ENCODE measurements around the gene BACH2.

Gene BACH2

GRCh38 chr6:89942601-89943000 lies 354.0 kb downstream of the BACH2 start:
- TF ChIP-seq, protein P1, sequence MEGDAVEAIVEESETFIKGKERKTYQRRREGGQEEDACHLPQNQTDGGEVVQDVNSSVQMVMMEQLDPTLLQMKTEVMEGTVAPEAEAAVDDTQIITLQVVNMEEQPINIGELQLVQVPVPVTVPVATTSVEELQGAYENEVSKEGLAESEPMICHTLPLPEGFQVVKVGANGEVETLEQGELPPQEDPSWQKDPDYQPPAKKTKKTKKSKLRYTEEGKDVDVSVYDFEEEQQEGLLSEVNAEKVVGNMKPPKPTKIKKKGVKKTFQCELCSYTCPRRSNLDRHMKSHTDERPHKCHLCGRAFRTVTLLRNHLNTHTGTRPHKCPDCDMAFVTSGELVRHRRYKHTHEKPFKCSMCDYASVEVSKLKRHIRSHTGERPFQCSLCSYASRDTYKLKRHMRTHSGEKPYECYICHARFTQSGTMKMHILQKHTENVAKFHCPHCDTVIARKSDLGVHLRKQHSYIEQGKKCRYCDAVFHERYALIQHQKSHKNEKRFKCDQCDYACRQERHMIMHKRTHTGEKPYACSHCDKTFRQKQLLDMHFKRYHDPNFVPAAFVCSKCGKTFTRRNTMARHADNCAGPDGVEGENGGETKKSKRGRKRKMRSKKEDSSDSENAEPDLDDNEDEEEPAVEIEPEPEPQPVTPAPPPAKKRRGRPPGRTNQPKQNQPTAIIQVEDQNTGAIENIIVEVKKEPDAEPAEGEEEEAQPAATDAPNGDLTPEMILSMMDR (IDR thresholded peaks at IDR 0.05; ENCODE audit: control insufficient read depth, insufficient read depth, low read depth, low read length, missing control alignments), result no peak
- no peak overlapping the region for H3K4me3 ChIP-seq (ENCODE audit: control insufficient read depth, low read depth, low read length)
- DNase-seq (ENCODE audit: low read depth), result no peak

DNA sequence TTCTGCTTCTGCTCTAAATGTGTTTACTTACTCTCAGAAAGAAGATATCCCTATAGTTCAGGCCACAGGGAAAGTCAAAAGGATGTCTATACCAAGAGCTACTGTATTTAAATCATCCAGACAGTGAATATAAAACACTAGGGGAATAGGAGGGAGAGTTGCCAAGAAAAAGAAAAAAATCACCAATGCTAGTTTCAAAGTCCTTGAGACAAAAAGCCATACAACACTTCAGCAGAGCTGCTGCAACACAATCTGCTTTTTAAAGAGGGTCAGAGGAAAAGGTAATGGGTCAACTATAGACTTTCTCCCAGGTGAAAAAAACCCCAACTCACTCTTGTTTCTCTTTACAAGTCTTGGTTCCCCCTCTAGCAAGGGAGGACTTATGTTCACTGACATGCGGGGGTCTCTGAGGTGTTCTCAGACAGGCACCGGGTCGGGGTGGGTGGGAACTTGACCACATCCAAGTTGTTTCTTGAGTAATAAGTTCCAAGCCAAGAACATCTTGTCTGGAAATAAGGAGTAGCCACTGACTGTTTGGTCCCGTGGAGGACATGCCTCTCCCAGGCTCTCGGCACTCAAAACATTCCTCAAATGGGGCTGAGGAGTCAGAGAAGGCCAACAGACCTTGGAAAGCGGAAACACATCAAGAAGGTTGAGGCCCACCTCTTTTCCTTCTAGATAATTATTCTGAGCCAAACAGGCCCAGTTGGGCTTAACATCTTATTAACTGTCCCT lies 354.7 kb downstream of the BACH2 start:
- H3K4me3 ChIP-seq (ENCODE audit: control insufficient read depth, low read depth, low read length), result no peak overlapping the region
- TF ChIP-seq, protein P1 (IDR thresholded peaks at IDR 0.05; ENCODE audit: control insufficient read depth, insufficient read depth, low read depth, low read length, missing control alignments), result no peak
- DNase-seq (ENCODE audit: low read depth), result no peak

- no peak for DNase-seq (ENCODE audit: low read depth)
- no peak overlapping the region for H3K4me3 ChIP-seq (ENCODE audit: control insufficient read depth, low read depth, low read length)
- TF ChIP-seq, protein P1 (IDR thresholded peaks at IDR 0.05; ENCODE audit: control insufficient read depth, insufficient read depth, low read depth, low read length, missing control alignments), result no peak
Measured at GRCh38 chr6:89941031-89941762, 355.4 kb downstream of the BACH2 start.

GRCh38 chr6:89940225-89941027 lies 356.2 kb downstream of the BACH2 start:
- no peak overlapping the region for H3K4me3 ChIP-seq (ENCODE audit: control insufficient read depth, low read depth, low read length)
- TF ChIP-seq, protein P1 (IDR thresholded peaks at IDR 0.05; ENCODE audit: control insufficient read depth, insufficient read depth, low read depth, low read length, missing control alignments), result peak; percentile 78
- DNase-seq (ENCODE audit: low read depth), result peak; percentile 61

GRCh38 chr6:89939144-89939543 lies 357.5 kb downstream of the BACH2 start:
- DNase-seq (ENCODE audit: low read depth), result no peak
- no peak overlapping the region for H3K4me3 ChIP-seq (ENCODE audit: control insufficient read depth, low read depth, low read length)
- TF ChIP-seq, protein P1 (IDR thresholded peaks at IDR 0.05; ENCODE audit: control insufficient read depth, insufficient read depth, low read depth, low read length, missing control alignments), result no peak

GRCh38 chr6:89938014-89938413 lies 358.6 kb downstream of the BACH2 start:
- DNase-seq (ENCODE audit: low read depth), result no peak
- TF ChIP-seq, protein P1 (IDR thresholded peaks at IDR 0.05; ENCODE audit: control insufficient read depth, insufficient read depth, low read depth, low read length, missing control alignments), result no peak
- no peak overlapping the region for H3K4me3 ChIP-seq (ENCODE audit: control insufficient read depth, low read depth, low read length)

Data from AG09309 (cell line).